22Rv1 (cell line): ENCODE data around the gene PLSCR2.

Source experiments
- H3K27ac ChIP-seq: fragments of 450-650 bp; 2 replicates; pipeline ENCODE4 v1.5.1; 2017
- CTCF ChIP-seq: fragments of 450-650 bp; IDR thresholded peaks from 2 replicates; pipeline ENCODE4 v1.5.1; 2017; ENCODE audit warnings: mild to moderate bottlenecking
- ZFX ChIP-seq: fragments of 450-650 bp; IDR thresholded peaks from 2 replicates; pipeline ENCODE4 v1.6.1; 2017; ENCODE audit warnings: antibody characterized with exemption, borderline replicate concordance

Gene PLSCR2

GRCh38 chr3:146387566-146387965 lies 81.8 kb downstream of the PLSCR2 start:
- no peak for TF ChIP-seq ZFX
- TF ChIP-seq CTCF: no peak
- no peak overlapping the region for H3K27ac ChIP-seq

- TF ChIP-seq CTCF: no peak
- no peak for TF ChIP-seq ZFX
- no peak overlapping the region for H3K27ac ChIP-seq
Measured at GRCh38 chr3:146386936-146387335, 82.4 kb downstream of the PLSCR2 start.

GRCh38 chr3:146384786-146385185 lies 84.6 kb downstream of the PLSCR2 start:
- no peak for TF ChIP-seq ZFX
- H3K27ac ChIP-seq: no peak overlapping the region
